Measurements from ENCODE around the gene TARS3.

DNA sequence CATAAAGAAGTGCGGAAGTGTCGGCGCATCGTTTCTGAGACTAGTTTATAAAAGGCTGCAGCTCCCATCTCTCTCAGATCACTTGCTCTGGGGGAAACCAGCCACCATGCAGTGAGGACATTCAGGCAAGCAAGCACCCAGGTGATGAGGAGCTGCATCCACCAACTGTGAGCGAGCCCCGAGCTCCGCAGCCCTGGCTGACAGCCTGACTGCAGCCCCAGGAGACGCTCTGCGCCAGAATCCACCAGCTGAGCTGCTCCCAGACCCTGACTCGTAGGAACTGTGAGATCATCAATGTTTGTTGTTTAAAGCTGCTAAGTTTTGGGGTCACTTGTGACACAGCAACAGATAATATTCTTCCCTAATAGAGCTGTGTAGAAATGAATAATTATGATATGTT, 67.1 kb downstream of the TARS3 start:
- TF ChIP-seq ZNF8 (CRISPR knock-in tag; IDR thresholded peaks at IDR 0.05) (no peak), ZC3H10 (CRISPR knock-in tag; IDR thresholded peaks at IDR 0.05) (no peak), GLIS3 (CRISPR knock-in tag; IDR thresholded peaks at IDR 0.05) (no peak)
